ENCODE measurements around the gene ADGRF1.

DNA sequence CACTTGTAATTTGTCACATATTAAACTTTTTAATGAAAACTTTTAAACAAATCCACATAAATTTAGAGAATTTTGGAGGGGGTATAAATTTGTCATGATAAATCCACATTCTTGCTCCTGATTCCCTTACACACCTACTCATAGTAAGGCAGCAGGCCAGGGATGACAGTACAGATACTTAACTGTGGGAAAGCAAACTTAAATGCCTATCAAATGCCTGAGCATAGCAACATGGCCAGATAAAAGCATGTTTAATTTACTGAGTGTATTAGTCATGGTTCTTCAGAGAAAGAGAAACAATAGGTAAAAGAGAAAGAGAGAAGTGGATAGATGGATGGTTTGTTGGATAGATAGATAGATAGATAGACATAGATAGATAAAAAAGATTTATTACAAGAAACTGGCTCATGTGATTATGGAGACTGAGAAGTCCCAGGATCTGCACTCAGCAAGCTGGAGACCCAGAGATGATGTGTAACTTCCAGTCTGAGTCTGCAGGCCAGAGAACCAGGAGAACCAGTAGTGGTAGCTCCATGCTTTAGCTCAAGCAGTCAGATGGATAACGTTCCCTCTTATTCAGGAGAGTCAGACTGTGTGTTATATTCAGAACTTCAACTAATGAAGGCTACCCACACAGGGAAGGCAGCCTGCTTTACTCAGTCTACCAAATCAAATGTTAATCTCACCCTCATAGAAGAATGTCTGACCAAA is 15.9 kb upstream of the ADGRF1 start:
- TF ChIP-seq, protein P1, sequence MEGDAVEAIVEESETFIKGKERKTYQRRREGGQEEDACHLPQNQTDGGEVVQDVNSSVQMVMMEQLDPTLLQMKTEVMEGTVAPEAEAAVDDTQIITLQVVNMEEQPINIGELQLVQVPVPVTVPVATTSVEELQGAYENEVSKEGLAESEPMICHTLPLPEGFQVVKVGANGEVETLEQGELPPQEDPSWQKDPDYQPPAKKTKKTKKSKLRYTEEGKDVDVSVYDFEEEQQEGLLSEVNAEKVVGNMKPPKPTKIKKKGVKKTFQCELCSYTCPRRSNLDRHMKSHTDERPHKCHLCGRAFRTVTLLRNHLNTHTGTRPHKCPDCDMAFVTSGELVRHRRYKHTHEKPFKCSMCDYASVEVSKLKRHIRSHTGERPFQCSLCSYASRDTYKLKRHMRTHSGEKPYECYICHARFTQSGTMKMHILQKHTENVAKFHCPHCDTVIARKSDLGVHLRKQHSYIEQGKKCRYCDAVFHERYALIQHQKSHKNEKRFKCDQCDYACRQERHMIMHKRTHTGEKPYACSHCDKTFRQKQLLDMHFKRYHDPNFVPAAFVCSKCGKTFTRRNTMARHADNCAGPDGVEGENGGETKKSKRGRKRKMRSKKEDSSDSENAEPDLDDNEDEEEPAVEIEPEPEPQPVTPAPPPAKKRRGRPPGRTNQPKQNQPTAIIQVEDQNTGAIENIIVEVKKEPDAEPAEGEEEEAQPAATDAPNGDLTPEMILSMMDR (IDR thresholded peaks at IDR 0.05), result no peak
- no peak for TF ChIP-seq POLR2A (IDR thresholded peaks at IDR 0.05)
